CD4-positive, alpha-beta T cell treated with Interferon alpha-2 for 1 hour (primary cell): Measurements from ENCODE around the gene PLPP3.

Experiments used
- DNase-seq, 2 donors: peaks; one replicate each; pipeline ENCODE4 v3.0.0-alpha.2; 2020 to 2022

PLPP3 gene

GRCh38 chr1:56456435-56457101, 122.8 kb downstream of the PLPP3 start:
- DNase-seq = no peak

- no peak for DNase-seq
Observed at GRCh38 chr1:56453417-56454078, 125.8 kb downstream of the PLPP3 start.

DNA sequence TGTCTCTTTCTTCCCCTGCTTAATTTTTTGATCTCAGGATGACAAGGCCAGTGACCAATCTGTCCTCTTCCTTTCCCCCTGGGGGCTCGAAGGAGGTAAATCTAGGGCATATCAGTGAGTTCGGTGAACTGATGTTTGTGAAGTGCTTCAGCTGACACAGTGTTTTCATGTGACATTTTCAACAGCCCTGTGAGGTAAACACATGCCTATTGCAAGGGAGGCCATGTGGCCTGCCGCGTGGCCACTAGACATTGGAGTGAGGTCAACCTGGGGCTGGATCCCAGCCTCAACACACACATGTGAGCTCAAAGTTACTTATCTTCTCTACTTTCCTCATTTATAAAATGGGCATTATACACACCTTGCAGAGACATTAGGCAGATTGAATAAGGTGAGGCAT, 126.3 kb downstream of the PLPP3 start:
- DNase-seq = no peak

DNA sequence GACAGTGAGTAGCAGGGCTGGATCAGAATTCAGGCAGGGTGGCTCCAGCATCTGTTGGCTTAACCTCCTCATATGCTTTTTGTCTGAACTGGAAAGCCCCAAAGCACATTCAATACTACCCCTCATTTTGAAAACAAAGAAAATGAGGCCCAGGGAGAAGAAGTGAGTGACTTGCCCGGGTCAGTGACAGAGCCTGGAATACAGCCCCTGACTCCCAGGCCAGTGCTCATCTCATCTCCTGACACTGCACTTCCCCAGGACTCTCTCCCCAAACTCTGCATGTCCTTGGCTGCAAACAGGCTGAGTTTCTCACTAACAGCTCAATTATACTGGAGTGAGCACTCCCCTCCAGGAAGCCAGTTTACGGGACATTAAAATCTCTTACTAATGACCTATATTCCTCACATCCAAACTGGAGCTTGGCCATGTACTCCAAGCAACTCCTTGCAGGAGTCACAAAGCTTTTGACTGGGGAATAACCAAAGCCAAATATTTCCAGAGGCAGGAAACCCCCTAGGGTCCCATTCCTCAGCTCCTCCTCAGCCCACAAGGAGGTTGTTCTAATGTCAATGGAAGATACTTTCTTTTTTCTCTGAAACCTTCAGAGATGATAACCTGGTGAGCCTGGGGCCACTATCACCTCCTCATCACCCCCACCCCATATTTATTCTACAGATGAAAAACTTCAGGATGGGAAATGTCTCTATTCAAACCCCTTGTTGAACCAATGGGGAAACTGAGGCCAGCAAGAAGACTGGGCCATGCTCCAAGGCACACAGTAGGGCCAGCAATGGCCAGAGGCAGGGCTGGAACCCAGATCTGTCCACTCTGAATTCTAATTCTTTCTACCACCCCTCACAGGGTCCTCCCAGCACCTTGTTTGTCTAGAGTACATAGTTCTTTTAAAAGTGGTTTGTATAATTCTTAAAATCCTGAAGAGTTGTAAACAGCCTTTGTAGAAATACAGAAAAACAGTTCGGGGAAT, 127.0 kb downstream of the PLPP3 start:
- DNase-seq = no peak

- no peak for DNase-seq
Observed at GRCh38 chr1:56451491-56451890, 127.9 kb downstream of the PLPP3 start.

DNA sequence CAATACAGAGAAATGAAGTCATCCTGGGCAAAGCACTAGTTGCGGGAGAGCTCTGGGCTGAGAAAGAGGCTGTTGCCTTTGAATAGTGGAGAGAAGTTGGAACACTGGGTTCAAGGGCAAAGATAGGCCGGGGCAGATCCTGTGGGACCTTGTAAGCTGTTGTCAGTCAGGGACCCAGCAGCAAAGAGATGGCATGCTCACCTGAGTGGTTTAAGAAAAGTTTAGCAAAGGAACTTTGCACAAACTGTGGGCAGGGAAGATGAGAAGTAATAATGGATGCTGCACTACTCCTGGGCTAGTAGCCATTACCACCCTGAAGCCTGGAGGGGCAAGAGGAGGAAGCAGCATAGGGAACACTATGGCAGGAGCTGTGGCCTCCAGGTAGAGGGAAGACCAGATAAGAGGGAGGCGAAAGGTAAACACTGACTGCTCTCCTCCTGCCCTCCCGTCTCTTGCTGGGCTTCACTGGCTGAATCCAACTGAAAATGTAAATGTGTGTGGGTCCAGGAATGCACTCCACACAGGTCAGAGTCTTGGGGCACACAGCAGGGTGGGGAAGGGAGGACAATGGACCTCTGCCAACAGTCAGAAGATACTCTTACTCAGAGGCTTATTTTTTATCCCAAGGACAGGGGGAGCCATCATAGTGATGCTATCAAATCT, 129.2 kb downstream of the PLPP3 start:
- no peak for DNase-seq

DNA sequence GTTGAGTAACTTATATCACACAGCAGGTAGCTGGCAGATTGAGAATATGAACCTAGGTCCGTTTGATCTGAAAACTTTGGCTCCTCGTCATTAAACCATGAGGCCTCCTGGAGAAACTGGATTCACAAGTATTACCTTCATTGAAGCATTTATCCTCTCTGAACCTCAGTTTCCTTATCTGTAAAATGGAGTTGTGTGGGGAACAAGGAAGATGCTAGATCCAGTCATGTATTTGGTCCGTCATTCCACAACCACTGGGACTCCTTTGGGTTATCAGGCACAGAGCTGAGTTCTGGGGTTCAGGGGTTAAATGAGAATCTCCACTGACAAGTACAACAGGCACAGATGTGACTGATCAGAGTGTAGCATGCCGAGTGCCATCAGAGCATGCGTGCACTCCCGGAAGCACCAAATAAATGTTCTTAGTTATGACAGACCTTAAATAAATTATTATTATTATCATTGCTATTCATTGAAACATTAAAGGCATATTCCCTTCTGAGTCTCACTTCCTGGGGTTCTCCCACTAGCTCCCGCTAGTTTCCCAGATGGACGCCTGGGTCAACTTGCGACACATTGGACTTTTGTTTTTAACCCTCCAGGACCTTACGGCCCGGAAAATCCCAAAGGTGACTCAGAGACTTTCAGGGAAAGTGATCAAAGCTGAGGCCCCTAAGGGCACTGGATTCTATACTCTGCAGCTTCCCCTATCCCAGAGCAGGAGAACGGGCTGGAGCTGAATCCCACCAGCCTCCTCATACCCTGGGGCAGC, 130.6 kb downstream of the PLPP3 start:
- DNase-seq = no peak

- DNase-seq = no peak
Observed at GRCh38 chr1:56447823-56448222, 131.5 kb downstream of the PLPP3 start.

DNA sequence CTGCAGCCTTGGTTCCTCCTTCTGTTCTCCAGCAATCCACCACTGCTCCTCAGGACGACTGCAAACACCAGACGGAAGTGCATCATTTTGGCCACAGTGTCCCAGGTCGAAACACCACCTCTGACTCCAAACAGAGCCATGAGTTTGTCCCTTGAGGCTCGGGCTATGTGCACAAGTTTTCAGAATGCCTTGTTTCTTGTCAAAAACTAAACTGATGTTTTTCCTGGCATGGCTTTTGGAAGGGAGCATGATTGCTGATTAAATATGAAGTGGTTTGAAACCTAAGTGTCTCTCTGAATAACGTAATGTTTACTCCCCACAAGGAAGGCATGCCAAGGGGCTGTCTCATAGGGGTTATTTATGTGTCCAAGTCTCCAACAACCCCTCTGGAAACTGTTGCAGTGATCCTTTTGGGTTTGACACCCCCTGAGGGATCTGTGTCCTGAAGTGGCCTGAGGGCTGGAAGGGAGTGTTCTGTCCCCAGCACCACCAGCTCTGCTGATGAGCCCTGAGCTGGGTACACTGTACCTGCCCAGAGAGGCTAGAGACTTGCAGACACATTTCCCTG, 132.7 kb downstream of the PLPP3 start:
- no peak for DNase-seq

- no peak for DNase-seq
Observed at GRCh38 chr1:56444960-56445646, 134.3 kb downstream of the PLPP3 start.
